ENCODE measurements around the gene TMEM184A.
A peak's percentile ranks its signal among the peaks of the same experiment; 100 is the strongest.
"Not testable (repeated sequence)": the region's sequence is repeated elsewhere in the genome, so short reads cannot be mapped to it uniquely, and the experiment has no call there.

The TMEM184A gene

DNA sequence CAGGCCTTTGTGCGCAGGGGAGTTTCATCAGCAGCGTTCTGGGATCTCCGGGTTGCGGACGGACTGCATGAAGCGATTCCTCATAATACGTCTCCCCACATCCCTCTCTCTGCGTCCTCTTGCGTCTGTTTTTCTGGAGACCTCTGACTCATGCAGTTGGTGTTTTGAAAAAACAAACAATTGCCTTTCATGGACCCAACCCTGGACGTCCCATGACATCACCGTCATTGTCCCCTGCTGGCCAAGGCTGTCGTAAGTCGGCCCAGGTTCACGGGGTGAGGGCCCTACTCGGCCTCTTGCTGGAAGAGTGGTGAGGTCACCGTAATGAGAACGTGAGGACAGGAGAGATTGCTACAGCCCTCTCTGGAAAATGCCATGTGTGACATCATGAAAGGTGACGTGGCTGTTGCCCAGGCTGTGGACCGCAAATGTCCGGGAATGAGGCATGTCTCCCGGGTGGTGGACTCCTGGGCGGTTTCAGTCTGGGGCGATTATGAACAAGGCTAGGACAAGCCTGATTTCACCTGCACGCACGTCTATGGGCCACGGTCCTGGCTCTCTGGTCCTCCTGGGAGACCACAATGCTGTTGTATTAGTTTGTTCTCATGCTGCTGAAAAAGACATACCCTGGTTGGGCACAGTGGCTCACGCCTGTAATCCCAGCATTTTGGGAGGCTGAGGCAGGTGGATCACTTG is 35.3 kb downstream of the TMEM184A start:
- DNase-seq: no peak

- not testable (repeated sequence) for DNase-seq
Observed at GRCh38 chr7:1519322-1519922, 36.6 kb downstream of the TMEM184A start.

DNA sequence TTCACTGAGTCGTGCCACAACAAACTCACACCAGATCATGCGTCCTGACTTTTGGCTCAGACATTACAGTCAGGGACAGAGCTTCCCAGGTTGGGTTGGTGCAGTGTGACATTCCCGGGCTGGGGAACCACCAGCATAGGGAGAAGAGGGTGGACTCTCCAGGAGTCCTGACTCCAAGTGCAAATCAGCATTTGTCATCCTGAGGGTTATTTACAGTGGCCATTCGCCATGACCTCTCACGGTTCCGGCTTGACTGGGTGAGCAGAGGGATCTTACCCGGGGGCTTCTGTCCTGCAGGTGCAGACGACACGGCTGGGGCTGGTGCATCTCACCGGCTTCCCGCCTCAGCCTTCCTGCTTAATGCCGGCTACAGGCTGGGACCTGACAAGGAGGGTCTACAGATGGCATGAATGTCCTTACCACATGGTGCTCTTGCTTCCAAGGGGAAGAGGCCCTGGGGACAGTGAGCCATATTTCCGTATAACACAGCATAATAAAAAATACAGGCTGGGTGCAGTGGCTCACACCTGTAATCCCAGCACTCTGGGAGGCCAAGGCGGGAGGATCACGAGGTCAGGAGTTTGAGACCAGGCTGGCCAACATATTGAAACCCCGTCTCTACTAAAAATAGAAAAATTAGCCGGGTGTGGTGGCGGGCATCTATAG is 39.3 kb downstream of the TMEM184A start:
- DNase-seq: no peak

- DNase-seq: not testable (repeated sequence)
Observed at GRCh38 chr7:1515509-1515967, 40.5 kb downstream of the TMEM184A start.

GRCh38 chr7:1514995-1515401 is 41.0 kb downstream of the TMEM184A start:
- no peak for DNase-seq

- no peak for DNase-seq
Observed at GRCh38 chr7:1514407-1514806, 41.6 kb downstream of the TMEM184A start.

- no peak for DNase-seq
Observed at GRCh38 chr7:1513657-1514095, 42.3 kb downstream of the TMEM184A start.

- DNase-seq: no peak
Observed at GRCh38 chr7:1512781-1513656, 43.0 kb downstream of the TMEM184A start.

DNA sequence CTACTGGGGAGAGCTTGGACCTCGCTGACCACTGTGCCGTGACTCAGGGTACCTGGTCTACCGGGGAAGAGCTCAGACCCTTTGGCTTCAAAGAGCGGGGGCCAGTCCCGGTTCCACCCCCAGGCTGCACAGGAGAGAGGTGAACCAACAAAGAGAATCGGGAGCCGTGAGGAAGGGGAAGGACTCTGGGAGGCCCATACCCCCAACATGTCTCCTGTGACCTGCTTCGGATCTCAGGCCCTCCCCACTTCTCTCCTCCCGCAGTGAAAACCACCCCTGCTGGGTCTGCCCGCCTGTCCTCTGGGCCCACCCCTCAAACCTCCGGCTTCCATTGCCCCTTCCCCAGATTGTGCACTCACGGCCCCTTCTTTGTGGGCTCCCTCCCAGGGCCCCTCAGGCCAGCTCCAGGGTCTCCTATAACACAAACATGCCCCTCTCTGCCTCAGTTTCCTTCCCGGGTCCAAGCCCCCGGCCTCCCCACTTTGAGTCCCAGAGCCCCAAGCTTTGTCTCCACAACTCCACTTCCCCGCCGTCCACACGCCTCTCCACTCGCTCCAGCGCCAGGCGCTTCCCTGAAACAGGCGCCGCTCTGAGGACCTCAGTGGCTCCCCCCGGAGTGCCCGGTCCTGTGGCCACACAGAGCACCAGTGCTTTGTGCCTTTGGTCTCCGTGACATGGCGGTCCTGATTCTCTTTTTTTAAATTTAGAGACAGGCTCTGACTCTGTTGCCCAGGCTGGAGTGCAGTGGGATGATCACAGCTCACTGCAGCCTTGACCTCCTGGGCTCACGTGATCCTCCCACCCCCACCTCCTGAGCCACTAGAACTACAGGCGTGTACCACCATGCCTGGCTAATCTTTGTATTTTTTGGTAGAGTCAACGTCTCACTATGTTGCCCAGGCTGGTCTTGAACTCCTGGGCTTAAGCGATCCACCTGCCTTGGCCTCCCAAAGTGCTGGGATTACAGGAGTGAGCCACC is 44.3 kb downstream of the TMEM184A start:
- no peak for DNase-seq

- DNase-seq: no peak
Observed at GRCh38 chr7:1510780-1511154, 45.2 kb downstream of the TMEM184A start.

DNA sequence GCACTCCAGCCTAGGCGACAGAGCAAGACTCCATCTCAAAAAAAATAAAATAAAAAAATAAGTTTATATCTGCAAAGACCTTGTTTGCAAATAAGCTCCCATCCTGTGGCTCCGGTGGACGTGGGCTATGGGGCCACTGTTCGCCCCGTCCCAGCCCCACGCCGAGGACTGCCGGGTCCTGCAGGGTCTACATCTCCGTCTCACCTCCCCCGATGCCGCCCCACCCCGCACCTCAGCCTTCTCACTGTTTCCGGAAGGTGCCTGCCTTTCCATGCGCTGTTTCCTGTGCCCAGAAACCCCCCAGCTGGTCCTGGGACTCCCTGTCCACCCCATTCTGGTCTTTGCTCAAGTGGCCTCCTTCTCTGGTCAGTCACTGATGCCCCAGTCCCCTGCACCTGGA is 46.8 kb downstream of the TMEM184A start:
- DNase-seq: no peak

GRCh38 chr7:1508277-1508758 is 47.7 kb downstream of the TMEM184A start:
- no peak for DNase-seq

DNA sequence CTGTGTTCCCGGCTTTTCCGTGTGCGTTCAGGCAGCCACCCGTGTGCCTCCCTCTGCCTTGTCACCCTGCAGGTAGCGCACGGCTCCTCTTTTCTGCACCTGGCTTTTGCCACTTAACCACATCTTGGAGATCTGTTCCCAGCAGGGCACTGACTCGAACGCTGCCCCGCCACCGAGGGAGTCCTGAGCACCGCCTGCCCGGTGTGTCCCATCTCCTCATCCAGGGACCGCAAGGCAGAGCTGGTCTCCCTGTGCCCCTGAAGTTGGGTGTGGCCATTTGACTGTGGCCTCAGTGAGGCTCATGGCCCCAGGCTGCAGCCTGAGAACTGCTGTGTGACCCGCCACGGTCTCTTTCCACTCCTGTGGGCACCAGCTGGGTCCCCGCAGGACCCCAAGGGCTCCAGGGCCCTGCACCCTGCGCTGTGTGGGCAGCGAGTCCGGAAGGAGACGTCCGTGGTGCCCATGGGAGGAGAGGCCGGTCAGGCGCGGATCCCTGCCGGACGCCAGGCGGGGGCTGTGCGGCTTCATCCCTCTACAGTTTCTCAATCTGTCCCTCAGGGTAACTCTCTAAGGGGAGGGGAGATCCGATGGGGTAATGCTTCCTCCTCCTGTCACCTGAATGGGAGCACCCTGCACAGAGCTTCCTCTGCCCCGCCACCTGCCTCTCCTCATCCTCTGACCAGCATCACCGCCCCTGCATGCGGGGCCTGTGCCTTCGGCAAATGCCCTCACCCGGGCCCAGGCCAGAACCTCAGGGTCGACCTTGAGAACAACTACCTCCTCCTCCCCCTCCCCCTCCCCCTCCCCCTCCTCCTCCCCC is 50.1 kb downstream of the TMEM184A start:
- no peak for DNase-seq

- DNase-seq: peak; percentile 98
Observed at GRCh38 chr7:1503816-1504775, 51.9 kb downstream of the TMEM184A start, which contains the start of gene INTS1. INTS1 (minus strand) TSS chr7:1504389; CDS start chr7:1503960, 429 bp downstream.

DNA sequence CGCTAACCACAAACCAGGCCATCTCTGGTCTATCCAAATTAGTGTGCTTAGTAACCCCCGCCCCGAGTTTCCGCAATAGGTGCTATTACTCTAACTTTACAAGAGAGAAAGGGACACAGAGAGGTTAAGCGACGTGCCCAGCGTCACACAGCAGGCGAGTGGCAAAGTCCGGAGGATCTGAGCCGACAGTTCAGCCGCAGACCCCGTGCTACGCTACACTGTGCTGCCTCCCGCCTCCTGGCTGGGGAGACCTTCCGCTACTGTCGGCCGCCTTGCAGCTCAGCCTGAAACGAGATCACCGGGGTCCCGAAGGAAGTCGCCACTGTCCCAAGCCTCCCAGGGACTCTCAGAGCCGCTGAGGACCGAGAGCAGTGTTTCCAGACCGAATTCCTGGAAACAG is 52.6 kb downstream of the TMEM184A start:
- DNase-seq: no peak

DNA sequence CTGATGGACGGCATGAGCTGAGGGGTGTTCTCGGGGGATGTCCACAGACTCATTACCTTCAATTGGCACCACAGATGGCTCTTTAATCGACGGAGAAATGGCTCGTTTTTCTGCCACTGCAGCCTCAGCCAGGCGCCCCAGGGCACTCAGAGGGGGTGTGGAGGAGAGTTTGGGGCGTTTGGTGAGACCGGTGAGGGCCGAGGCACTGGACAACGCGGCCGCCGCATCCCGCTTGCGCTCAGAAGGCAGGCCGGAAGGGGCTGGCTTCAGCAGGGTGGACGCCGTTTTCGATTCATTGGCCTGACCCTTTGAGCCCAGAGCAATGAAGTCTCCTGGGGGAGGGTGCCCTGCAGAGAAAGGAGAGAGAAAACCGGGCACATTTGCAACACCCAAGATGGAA is 53.2 kb downstream of the TMEM184A start:
- DNase-seq: no peak

DNA sequence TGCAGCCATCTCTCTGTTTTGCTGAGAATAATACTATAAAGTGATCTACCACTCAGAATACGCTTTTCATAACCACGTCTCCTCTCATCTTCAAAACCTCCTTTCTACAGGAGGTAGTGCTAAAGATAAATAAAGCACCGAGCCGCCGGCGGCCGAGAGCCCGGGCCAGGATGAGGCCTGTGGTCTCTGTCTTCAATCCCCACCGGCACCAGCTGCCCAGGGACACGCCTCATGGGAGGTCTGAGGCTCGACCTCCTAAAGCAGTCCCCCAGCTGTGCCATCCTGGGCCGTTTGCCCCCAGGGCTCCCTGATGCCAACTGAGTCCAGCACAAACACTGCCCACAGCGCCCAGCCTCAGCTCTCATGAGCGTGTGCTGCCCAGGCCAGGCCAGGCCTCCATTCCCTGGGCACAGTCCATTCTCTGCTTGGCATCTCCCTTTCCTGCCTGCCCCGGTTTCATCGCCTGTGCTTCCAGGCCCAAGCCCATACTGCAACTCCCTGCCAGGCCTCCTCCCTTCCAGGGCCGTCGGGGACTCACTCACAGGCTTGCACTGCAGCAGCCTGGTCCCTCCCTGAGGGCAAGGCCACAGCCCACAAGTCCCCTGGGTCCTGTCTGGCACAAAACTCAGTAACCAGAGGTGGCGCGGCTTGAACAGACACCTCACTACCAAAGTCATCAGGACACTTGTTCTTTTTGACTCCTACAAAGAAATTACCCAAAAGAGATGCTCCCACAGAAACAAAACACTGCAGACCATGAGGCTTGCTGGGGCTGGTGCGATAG is 54.3 kb downstream of the TMEM184A start:
- no peak for DNase-seq

DNA sequence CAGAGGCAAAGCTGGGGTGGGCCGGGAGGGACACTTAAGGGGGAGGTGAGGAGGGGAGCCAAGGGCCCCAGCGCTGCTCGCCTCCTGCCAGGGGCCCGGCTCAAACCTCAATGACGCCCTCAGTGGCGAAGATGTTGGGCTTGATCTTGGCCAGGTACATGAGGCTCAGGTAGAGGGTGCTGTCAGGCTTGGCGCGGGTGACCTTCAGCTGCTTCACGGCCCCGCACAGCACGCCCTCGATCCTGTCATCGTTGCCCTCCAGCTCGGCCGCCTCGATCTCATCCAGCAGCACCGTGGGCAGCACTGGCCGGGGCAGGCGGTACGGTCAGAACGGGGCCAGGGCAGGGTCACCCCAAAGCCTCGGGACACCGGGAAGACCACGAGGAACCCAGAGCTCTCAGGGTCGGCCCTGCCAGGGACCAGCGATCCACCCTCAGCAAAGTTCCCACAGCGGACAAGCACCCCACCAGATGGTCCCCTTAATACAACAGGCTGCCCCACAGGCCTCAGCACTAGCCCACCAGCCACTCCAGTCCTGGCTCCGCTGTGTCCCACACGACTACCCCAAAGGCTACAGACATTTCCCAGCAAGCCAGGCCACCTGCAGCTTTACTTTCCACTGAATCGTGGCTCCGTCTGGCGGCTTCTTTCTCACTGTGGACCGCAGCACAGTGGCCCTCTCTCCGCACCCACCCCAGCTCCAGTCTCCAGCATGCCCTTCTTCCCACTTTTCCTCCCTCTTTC is 55.8 kb downstream of the TMEM184A start:
- no peak for DNase-seq
